NCI-H1436 (cell line): ENCODE results near the gene ZNF3.

Source experiments
- DNase-seq: peaks from one replicate; lab custom pipeline; 2025; lab: John Stamatoyannopoulos, UW

Gene ZNF3

GRCh38 chr7:100088621-100089457 is 7.3 kb upstream of the ZNF3 start, which contains the start of gene COPS6:
COPS6 (plus strand) TSS chr7:100088969; CDS start chr7:100088991, 22 bp downstream.
- DNase-seq, result peak; percentile 64

GRCh38 chr7:100088095-100088620 is 6.6 kb upstream of the ZNF3 start:
- DNase-seq, result no peak

- DNase-seq, result no peak
These were observed 5.7 kb upstream of the ZNF3 start for GRCh38 chr7:100087055-100087750.

GRCh38 chr7:100085515-100085914 is 4.0 kb upstream of the ZNF3 start:
- no peak for DNase-seq

- no peak for DNase-seq
These were observed 1.5 kb upstream of the ZNF3 start for GRCh38 chr7:100082978-100083377.

- no peak for DNase-seq
These were observed 502 bp downstream of the ZNF3 start for GRCh38 chr7:100080907-100081534.

- no peak for DNase-seq
These were observed 2.4 kb downstream of the ZNF3 start for GRCh38 chr7:100079024-100079560.

- DNase-seq, result no peak
These were observed 4.3 kb downstream of the ZNF3 start for GRCh38 chr7:100077205-100077604.

- DNase-seq, result no peak
These were observed 6.1 kb downstream of the ZNF3 start for GRCh38 chr7:100075418-100075817.

- no peak for DNase-seq
These were observed 6.7 kb downstream of the ZNF3 start for GRCh38 chr7:100074841-100075240.

GRCh38 chr7:100072462-100072861 is 9.1 kb downstream of the ZNF3 start:
- DNase-seq, result no peak

GRCh38 chr7:100071018-100071723 is 10.4 kb downstream of the ZNF3 start:
- no peak for DNase-seq

- DNase-seq, result no peak
These were observed 11.5 kb downstream of the ZNF3 start for GRCh38 chr7:100069991-100070390.

GRCh38 chr7:100066953-100067352 is 14.6 kb downstream of the ZNF3 start:
- DNase-seq, result no peak

GRCh38 chr7:100065452-100066186 is 15.9 kb downstream of the ZNF3 start:
- no peak for DNase-seq

GRCh38 chr7:100064162-100064561 is 17.4 kb downstream of the ZNF3 start:
- DNase-seq, result no peak

- no peak for DNase-seq
These were observed 18.1 kb downstream of the ZNF3 start for GRCh38 chr7:100063376-100063775.

GRCh38 chr7:100061518-100062193 is 19.9 kb downstream of the ZNF3 start:
- DNase-seq, result no peak

- DNase-seq, result no peak
These were observed 22.2 kb downstream of the ZNF3 start for GRCh38 chr7:100059251-100059739.

- DNase-seq, result no peak
These were observed 24.5 kb downstream of the ZNF3 start for GRCh38 chr7:100057006-100057405.
